HEK293 (cell line): ENCODE measurements around the gene CD44.

Experiments used
- ATF2 ChIP-seq: fragments of 450-650 bp; formaldehyde crosslinking; IDR thresholded peaks from 2 replicates; pipeline ENCODE4 v1.5.1; 2016; ENCODE audit warnings: missing biosample characterization, missing genetic modification characterization, low read depth
- CTCF ChIP-seq: fragments of 450-650 bp; formaldehyde crosslinking; IDR thresholded peaks from 2 replicates; pipeline ENCODE4 v1.5.1; 2016; ENCODE audit warnings: missing biosample characterization, missing genetic modification characterization
- KLF16 ChIP-seq: fragments of 450-650 bp; formaldehyde crosslinking; IDR thresholded peaks from 2 replicates; pipeline ENCODE4 v1.5.1; 2017; ENCODE audit warnings: missing biosample characterization, missing genetic modification characterization
- ZBTB7A ChIP-seq: fragments of 450-650 bp; formaldehyde crosslinking; IDR thresholded peaks from 2 replicates; pipeline ENCODE4 v1.5.1; 2016; ENCODE audit warnings: low read depth, missing biosample characterization, missing genetic modification characterization
- ZNF366 ChIP-seq: fragments of 450-650 bp; formaldehyde crosslinking; conservative IDR thresholded peaks from 2 replicates; pipeline ENCODE4 v1.5.1; 2016; ENCODE audit warnings: missing biosample characterization, missing genetic modification characterization
- ZNF473 ChIP-seq: fragments of 450-650 bp; formaldehyde crosslinking; IDR thresholded peaks from 2 replicates; pipeline ENCODE4 v1.5.1; 2017; ENCODE audit warnings: missing biosample characterization, missing genetic modification characterization
- ZNF596 ChIP-seq: fragments of 450-650 bp; IDR thresholded peaks from 2 replicates; pipeline ENCODE4 v1.5.0; 2018; ENCODE audit warnings: missing biosample characterization, mild to moderate bottlenecking, missing genetic modification characterization, moderate library complexity
- ZNF664 ChIP-seq: fragments of 450-650 bp; formaldehyde crosslinking; IDR thresholded peaks from 2 replicates; pipeline ENCODE4 v1.5.1; 2016; ENCODE audit warnings: missing biosample characterization, missing genetic modification characterization
- TF ChIP-seq, protein P1 (sequence below): fragments of 450-650 bp; formaldehyde crosslinking; IDR thresholded peaks from 2 replicates; pipeline ENCODE4 v1.5.1; 2016; ENCODE audit warnings: missing biosample characterization, missing genetic modification characterization
- TF ChIP-seq, protein P2 (sequence below): fragments of 450-650 bp; formaldehyde crosslinking; IDR thresholded peaks from 2 replicates; pipeline ENCODE4 v1.5.1; 2016; ENCODE audit warnings: missing biosample characterization, missing genetic modification characterization
- TF ChIP-seq, protein P3 (sequence below): fragments of 450-650 bp; formaldehyde crosslinking; IDR thresholded peaks from 2 replicates; pipeline ENCODE4 v1.5.1; 2016; ENCODE audit warnings: missing biosample characterization, missing genetic modification characterization

GRCh38 chr11:35090125-35090524 is 48.8 kb upstream of the CD44 start:
- TF ChIP-seq, protein P1, sequence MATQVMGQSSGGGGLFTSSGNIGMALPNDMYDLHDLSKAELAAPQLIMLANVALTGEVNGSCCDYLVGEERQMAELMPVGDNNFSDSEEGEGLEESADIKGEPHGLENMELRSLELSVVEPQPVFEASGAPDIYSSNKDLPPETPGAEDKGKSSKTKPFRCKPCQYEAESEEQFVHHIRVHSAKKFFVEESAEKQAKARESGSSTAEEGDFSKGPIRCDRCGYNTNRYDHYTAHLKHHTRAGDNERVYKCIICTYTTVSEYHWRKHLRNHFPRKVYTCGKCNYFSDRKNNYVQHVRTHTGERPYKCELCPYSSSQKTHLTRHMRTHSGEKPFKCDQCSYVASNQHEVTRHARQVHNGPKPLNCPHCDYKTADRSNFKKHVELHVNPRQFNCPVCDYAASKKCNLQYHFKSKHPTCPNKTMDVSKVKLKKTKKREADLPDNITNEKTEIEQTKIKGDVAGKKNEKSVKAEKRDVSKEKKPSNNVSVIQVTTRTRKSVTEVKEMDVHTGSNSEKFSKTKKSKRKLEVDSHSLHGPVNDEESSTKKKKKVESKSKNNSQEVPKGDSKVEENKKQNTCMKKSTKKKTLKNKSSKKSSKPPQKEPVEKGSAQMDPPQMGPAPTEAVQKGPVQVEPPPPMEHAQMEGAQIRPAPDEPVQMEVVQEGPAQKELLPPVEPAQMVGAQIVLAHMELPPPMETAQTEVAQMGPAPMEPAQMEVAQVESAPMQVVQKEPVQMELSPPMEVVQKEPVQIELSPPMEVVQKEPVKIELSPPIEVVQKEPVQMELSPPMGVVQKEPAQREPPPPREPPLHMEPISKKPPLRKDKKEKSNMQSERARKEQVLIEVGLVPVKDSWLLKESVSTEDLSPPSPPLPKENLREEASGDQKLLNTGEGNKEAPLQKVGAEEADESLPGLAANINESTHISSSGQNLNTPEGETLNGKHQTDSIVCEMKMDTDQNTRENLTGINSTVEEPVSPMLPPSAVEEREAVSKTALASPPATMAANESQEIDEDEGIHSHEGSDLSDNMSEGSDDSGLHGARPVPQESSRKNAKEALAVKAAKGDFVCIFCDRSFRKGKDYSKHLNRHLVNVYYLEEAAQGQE (tag by site-specific recombination) = no peak
- TF ChIP-seq, protein P2, sequence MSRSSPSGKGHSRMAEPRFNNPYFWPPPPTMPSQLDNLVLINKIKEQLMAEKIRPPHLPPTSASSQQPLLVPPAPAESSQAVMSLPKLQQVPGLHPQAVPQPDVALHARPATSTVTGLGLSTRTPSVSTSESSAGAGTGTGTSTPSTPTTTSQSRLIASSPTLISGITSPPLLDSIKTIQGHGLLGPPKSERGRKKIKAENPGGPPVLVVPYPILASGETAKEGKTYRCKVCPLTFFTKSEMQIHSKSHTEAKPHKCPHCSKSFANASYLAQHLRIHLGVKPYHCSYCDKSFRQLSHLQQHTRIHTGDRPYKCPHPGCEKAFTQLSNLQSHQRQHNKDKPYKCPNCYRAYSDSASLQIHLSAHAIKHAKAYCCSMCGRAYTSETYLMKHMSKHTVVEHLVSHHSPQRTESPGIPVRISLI (tag by site-specific recombination) = no peak
- TF ChIP-seq ZBTB7A (tag by site-specific recombination) = no peak
- no peak for TF ChIP-seq CTCF
- TF ChIP-seq ZNF664 (tag by site-specific recombination) = no peak
- TF ChIP-seq ATF2 = no peak
- TF ChIP-seq, protein P3, sequence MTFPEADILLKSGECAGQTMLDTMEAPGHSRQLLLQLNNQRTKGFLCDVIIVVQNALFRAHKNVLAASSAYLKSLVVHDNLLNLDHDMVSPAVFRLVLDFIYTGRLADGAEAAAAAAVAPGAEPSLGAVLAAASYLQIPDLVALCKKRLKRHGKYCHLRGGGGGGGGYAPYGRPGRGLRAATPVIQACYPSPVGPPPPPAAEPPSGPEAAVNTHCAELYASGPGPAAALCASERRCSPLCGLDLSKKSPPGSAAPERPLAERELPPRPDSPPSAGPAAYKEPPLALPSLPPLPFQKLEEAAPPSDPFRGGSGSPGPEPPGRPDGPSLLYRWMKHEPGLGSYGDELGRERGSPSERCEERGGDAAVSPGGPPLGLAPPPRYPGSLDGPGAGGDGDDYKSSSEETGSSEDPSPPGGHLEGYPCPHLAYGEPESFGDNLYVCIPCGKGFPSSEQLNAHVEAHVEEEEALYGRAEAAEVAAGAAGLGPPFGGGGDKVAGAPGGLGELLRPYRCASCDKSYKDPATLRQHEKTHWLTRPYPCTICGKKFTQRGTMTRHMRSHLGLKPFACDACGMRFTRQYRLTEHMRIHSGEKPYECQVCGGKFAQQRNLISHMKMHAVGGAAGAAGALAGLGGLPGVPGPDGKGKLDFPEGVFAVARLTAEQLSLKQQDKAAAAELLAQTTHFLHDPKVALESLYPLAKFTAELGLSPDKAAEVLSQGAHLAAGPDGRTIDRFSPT = no peak
- no peak for TF ChIP-seq ZNF596 (tag by site-specific recombination)
- no peak for TF ChIP-seq KLF16
- no peak for TF ChIP-seq ZNF473
- no peak for TF ChIP-seq ZNF366 (tag by site-specific recombination)
